Breast epithelium (tissue), 3 donors: ENCODE measurements around the gene SEMA4F.

Experiments used
- CTCF ChIP-seq, 3 donors: fragments of 450-650 bp; IDR thresholded peaks; one replicate each; pipeline ENCODE4 v1.5.1; 2016 to 2017; ENCODE audit warnings: antibody characterized with exemption in 3 of 3, mild to moderate bottlenecking in 3 of 3, moderate library complexity in 3 of 3
- POLR2A ChIP-seq: fragments of 450-650 bp; IDR thresholded peaks from one replicate; pipeline ENCODE4 v1.6.1; 2016; ENCODE audit warnings: antibody characterized with exemption, mild to moderate bottlenecking, moderate library complexity

DNA sequence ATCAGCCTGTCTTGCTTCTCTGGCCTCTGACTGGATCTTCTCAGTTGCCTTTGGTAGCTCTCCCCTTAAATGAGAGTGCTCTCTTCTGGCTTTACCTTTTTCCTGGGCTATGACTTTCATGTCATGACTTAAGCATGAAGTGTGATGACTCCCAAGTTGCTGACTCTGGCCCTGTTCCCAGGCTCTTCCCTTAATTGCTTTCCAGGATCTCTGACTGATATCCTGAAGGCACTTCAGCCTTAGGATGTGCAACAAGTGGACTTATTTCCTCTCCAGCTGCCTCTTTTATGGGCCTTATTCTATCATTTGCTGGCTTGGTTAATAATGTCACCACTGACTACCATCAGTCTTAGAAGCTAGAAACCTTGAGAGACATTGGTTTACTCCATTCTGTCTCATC is 17.4 kb downstream of the SEMA4F start:
- no peak for TF ChIP-seq CTCF (IDR thresholded peaks at IDR 0.05)
- no peak for TF ChIP-seq POLR2A
